GM13977 (cell line): ENCODE measurements around the gene HDAC9.

Experiments
- DNase-seq: peaks from one replicate; pipeline ENCODE4 v3.0.0; 2012; ENCODE audit warnings: low spot score
- CTCF ChIP-seq: IDR thresholded peaks from 2 replicates; pipeline ENCODE4 v1.5.1; 2012; ENCODE audit warnings: mild to moderate bottlenecking, control low read depth; ENCODE audit not compliant: insufficient read depth; ENCODE audit errors: extremely low read depth, missing control alignments
- in situ Hi-C: fragments of 300-500 bp; cut with MboI; formaldehyde crosslinking; loops from one replicate; pipeline ENCODE4 v1.12.0; 2022; ENCODE audit warnings: low sequenced_read_pairs, low pct_unique_long_range_greater_than_20kb, mixed read lengths, inconsistent platforms; ENCODE audit not compliant: unreplicated experiment

HDAC9 gene

DNA sequence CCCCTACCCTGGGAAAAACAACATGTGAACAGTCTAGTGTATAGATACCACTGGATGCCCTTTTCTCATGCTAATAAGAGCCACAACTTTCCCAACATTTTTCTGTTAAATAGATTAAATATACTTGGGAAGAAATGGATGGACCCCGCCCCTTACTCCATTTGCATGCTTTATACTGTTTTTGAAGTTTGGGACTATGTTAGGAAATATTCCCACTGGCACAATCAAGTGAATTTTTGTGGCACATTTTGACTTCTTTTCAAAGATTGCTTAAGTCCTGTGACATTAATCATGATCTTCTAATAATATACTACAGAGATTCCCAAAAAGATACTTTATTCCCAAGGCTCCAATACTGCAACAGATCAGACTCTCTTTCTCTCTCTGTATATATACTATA is 405.3 kb downstream of the HDAC9 start:
- no peak for DNase-seq
- in situ Hi-C loops, result no loop called here
- no peak for TF ChIP-seq CTCF

GRCh38 chr7:18901351-18901750 is 405.8 kb downstream of the HDAC9 start:
- TF ChIP-seq CTCF, result no peak
- DNase-seq, result no peak
- in situ Hi-C loops, result no loop called here

DNA sequence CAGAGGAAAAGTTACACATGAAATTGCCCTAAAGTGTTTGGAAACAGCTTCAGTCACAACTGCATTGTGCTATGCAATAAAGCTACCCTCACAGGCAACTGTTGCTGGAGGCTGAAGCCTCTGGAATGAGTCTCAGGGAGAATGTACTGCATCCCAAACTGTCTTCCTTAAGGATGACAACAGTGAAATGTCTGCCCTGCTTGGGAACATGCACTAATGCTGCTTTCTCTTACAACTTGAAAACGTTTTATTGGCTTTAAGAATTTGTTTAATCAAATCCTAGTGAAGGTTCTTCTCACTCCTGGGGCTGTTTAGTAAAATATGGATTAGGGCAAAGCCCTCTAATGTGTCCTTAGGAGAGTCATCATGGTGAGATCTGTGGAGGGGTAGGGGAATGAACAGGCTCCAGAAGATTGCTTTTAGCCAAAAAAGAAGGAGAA is 406.5 kb downstream of the HDAC9 start:
- in situ Hi-C loops, result no loop called here
- no peak for TF ChIP-seq CTCF
- no peak for DNase-seq

- no peak for TF ChIP-seq CTCF
- in situ Hi-C loops, result no loop called here
- no peak for DNase-seq
These were observed 407.3 kb downstream of the HDAC9 start for GRCh38 chr7:18902892-18903291.

- no peak for DNase-seq
- no peak for TF ChIP-seq CTCF
- in situ Hi-C loops, result no loop called here
These were observed 408.1 kb downstream of the HDAC9 start for GRCh38 chr7:18903695-18904094.

DNA sequence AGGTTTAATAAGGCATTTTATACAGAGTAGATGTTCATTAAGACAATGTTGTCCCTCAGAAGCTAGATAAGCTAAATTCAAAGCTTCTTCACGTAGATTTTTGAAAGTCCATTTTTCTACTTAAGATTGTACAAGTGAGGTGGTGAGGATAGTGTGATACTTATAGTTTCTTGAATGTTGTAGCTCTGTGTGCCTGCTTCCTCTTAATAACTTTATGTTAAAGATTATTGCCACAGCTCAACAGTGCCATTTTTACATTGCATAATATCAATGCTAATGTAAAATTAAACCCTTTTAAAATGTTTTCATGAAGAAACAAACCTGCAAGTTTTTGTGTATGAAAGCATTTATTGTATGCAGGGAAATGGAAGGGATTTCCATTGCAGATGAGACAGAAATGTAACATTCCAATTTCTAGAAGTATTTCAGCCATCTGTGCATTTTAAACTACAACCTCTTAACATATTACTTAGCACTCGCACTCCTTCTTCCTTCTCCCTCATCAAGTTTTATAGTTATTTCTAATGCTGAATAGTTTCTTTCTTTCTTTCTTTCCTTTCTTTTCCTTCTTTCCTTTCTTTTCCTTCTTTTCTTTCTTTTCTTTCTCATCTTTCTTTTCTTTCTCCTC is 409.9 kb downstream of the HDAC9 start:
- in situ Hi-C loops, result no loop called here
- TF ChIP-seq CTCF, result no peak

More for the DNA sequence above, 409.9 kb downstream of the HDAC9 start:
- no peak for DNase-seq
